CD4-positive, alpha-beta T cell treated with Interleukin-12 subunit alpha and Interleukin-12 subunit beta, for 1 hour (primary cell): ENCODE measurements around the gene SLC12A8.

Experiments
- DNase-seq: peaks from one replicate; pipeline ENCODE4 v3.0.0-alpha.2; 2020

Gene SLC12A8

GRCh38 chr3:125179884-125180240 lies 32.7 kb downstream of the SLC12A8 start:
- no peak for DNase-seq

GRCh38 chr3:125179143-125179883 lies 33.2 kb downstream of the SLC12A8 start:
- DNase-seq: no peak

- DNase-seq: no peak
These were observed 34.8 kb downstream of the SLC12A8 start for GRCh38 chr3:125177746-125178145.

DNA sequence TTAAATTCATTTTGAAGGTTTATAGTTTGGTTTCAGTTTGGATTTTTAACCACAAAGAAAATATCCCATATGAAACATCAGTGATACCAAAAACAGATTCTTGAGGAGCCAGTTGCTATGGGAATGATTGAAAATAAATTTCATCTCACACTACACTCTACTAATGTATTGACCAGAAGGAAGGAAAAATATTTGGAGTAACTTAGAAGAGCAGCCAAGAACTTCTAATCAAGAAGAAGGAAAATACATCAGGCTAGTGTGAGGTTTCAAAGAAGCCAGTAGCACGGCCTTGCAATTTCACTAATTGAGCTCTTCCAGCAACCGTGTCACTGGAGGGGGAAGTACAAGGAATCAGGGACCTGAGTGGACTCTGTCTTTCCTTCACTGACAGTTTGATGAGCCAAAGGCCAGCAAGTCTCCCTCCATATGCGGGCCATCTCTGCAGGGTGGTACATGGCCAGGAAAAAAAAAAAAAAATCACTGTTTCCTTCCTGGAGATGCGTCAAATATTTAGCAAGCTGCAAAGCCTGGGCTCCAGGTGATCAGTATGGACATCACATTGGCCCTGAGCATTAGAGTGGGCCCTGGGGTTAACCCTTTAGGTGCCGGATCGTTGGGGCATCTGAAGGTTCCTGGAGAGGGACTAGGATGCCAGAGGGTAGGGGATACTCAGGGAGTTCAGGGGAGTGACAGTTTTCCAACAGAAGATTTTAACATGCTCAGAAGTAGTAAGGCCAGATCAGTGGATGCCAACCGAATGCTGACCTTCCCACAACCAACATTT lies 37.1 kb downstream of the SLC12A8 start:
- DNase-seq: no peak

- no peak for DNase-seq
These were observed 40.2 kb downstream of the SLC12A8 start for GRCh38 chr3:125172346-125172745.

DNA sequence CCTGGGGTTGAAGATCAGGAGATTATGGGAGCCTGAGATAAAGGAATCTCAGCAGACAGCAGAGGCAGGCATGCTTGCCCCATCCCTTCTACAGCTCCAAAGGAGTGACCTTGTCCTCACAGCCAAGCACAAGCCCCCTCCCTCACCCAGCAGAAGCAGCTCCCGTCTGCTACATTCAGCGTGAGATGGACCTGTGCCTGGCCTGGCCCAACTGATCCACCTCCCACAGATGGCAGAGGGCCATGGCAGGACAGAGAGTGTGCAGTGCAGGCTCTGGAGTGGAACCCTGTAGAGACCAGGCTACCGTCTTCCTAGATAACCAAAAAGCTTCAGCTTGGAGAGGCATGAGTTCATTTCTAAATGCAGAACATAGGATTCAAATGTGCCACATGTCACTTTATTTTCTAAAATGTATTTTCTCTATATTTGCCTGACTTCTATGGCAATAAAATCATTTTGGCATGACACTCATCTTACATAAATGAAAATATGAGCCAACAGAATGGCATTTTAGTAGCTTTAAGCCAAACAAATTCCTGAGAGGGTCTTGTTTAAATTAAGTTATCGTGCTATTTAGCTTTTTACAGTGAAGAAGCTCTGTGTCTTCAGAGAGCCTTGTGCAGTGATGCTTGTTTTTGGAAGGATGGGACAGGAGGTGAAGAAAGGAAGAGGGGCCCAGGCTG lies 43.7 kb downstream of the SLC12A8 start:
- DNase-seq: no peak

GRCh38 chr3:125166599-125167136 lies 45.9 kb downstream of the SLC12A8 start:
- DNase-seq: no peak

GRCh38 chr3:125165948-125166553 lies 46.5 kb downstream of the SLC12A8 start:
- DNase-seq: no peak

DNA sequence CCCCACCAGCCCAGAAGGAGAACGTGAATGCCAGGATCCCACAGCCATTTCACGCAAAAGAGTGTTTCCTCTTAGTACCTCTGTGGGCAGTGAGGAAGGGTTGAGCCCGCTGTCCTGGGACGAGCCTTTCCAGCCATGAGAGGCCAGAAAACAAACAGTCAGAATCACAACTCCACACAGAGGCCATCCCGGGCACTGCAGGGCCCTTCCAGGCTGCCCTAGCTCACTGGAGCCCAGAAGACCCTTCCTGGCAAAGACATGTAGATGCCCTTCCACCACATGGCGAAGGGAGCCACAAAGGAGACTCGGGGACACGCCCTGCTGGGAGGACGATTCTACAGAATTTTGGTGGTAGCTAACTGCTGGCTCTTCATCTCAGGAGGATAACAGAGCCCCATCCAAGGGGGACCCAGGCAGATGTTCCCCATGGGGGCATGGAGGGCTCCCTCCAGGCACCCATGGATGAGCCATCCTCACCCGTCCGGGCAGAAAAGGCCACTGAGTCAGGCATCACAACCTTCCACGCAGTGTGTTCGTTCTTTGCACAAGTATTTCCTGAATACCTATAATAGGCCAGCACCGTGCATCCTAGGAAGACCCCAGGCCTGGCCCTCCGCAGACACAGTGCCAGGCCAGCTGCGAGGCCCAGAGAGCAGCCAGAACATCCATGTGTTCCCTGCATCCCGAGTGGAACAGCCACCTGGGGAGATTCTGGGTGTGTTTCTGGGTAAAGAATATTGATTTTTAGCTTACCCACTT lies 47.2 kb downstream of the SLC12A8 start:
- no peak for DNase-seq

DNA sequence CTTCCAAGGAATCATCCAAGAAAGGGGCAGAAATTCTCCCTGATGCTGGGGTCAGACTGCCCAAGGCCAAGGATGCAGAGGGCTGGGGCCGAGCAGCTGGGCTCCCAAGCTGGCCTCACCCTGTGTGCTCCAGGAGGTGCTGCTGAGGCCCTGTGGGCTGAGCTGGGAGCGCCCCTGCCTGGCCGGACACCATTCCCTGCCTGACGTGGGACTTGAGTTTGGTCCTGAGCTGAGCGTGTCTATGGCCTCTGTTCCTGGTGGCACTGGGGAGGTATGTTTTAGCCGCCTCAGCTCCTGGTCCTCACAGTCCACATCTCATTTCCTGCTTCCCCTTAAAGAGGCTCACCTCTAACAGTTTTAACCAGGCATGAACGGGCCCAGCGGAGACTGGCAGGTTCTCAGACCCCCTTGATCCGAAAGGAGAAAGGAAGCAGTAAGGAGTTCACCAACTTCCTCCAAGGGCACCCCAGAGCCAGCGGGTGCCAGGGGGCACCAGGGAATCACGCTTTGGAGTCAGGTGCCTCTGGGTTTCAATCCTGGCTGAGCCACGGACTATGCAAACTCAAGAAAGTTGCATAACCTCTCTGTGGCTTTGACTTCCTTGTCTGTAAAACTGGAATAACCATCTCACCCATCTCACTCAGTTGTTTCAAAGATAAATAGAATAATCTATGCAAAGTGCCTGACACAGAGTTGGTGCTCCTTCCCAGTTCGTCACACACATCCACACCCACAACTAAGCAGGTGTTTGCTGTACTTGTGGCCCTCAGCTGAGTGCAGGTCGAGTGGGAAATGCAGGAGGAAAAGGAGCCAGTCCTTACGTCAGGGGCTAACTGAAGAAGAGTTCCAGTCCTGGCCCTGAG lies 48.6 kb downstream of the SLC12A8 start:
- DNase-seq: no peak

GRCh38 chr3:125161607-125162219 lies 50.8 kb downstream of the SLC12A8 start:
- DNase-seq: no peak

DNA sequence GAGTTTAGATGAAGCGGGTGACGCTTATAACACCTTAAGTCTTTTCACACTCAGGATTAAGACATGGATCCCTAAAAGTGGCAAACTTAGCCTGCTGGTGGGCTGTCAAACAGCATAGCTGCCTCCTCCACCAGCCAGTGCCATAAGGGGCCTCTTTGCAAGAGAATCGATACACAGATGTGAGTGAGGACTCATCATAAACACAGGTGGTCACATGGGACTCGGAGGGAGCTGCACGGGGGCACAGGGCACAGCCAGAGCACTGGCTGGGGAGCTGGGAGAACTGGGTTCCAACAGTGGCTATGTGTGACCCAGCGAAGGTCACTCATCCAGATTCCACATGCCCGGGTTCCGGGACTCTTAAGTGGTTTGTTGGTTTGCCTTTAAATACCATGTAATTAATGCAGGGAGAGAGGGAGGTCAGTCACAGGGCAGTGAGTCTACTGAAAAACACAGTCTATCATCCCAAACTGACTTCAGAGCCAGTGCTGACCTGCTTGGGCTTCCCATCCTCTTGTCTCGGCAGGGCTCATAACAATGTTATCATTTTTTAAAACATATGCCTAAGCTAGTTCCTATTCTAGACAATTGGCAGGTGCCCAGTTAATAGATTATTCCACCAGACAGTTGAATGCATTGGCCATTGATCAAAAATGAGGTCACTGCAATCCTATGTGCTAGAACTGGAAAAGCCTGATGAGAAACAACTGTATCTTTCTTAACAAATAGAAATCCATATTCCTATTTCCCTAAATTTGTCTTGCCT lies 51.8 kb downstream of the SLC12A8 start:
- DNase-seq: no peak

GRCh38 chr3:125157183-125157582 lies 55.4 kb downstream of the SLC12A8 start:
- DNase-seq: no peak

DNA sequence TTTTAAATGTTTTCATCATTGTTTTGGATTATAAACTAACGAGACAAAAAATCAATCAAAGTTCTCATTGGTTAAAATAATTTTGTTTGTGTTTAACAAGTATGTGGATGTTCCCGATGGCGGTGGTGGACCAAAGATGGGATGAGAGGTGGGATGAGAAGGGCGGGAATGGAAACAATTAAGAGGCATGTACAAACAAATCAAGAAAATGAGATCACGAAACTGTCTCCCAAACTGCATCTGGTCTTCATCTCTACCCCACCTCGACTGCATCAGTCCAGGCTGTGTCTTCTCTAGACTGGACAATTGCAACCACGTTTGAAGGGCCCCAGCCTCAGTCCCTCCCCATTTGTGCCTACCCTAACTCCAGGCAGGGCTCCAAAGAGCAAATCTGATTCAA lies 56.1 kb downstream of the SLC12A8 start:
- no peak for DNase-seq

DNA sequence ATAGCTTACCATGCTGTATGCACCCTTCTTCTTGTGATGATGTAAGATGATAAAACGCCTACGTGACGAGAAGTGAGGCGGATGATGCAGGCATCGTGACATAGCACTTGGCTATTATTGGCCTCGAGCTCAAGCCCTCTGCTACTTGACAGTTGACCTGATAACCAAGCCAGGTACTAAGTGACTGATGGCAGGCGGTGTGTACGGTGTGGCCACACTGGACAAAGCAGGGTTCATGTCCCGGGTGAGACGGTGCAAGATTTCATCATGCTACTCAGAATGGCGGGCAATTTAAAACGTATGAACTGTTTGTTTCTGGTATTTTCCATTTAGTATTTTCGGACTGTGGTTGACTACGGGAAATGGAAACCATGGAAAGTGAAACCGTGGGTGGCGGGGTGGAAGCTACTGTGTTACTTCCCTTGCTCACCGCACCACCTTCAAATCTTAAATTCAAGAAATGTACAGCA lies 57.7 kb downstream of the SLC12A8 start:
- DNase-seq: peak; percentile 19

- DNase-seq: no peak
These were observed 58.4 kb downstream of the SLC12A8 start for GRCh38 chr3:125154110-125154509.

- no peak for DNase-seq
These were observed 59.6 kb downstream of the SLC12A8 start for GRCh38 chr3:125152951-125153350.

- DNase-seq: no peak
These were observed 60.6 kb downstream of the SLC12A8 start for GRCh38 chr3:125151916-125152315.

- no peak for DNase-seq
These were observed 61.1 kb downstream of the SLC12A8 start for GRCh38 chr3:125151442-125151817.
